ENCODE measurements around the gene IL1RAPL1. TPM values are rescaled to one million over a fixed set of nuclear protein-coding genes. Genes with fewer than 3 reads are reported as not detected.

IL1RAPL1 gene
- total and polyA plus RNA-seq, 2 donors (not counting 3 experiments of a cell fraction or from before 2014, with no cell fraction given): 0.79 to 1.3 TPM

GRCh38 chrX:28649541-28649940 lies 62.3 kb downstream of the IL1RAPL1 start:
- CTCF ChIA-PET: no interaction called here
- Histone ChIP-seq H3K4me3 (replicated peaks in 1 of 3; ENCODE audit: insufficient read depth in 1 of 3, low read depth in 1 of 3, low read length in 3 of 3) (no peak overlapping the region), H2AFZ (ENCODE audit: low read depth, low read length) (no peak overlapping the region), H4K20me1 (replicated peaks; ENCODE audit: control insufficient read depth, extremely low read depth, insufficient read depth, low read length) (no peaks in the 10 kb centered on the region), H3K27ac (ENCODE audit: insufficient read depth, low read depth, low read length) (no peak overlapping the region), H3K4me1 (ENCODE audit: control insufficient read depth, extremely low read depth, insufficient read depth, low read length) (no peaks in the 10 kb centered on the region), H3K9me1 (replicated peaks; ENCODE audit: control insufficient read depth, extremely low read depth, insufficient read depth, low read length) (no peaks in the 10 kb centered on the region), H3K9ac (replicated peaks; ENCODE audit: extremely low read depth, insufficient read depth, low read length) (no peak overlapping the region), H3K4me2 (ENCODE audit: insufficient read depth, low read length) (no peak overlapping the region), H3K9me3 (replicated peaks; ENCODE audit: control insufficient read depth, insufficient read depth, low read length) (no peaks in the 10 kb centered on the region), H3K36me3 (ENCODE audit: control insufficient read depth in 2 of 2, extremely low read depth in 1 of 2, insufficient read depth in 2 of 2, low read length in 2 of 2) (no peaks in the 10 kb centered on the region), H3K79me2 (ENCODE audit: control insufficient read depth, insufficient read depth, low read length) (no peaks in the 10 kb centered on the region), H3K27me3 (ENCODE audit: control insufficient read depth in 2 of 2, insufficient read depth in 2 of 2, low read length in 2 of 2) (no peaks in the 10 kb centered on the region)
- FAIRE-seq (no peak), DNase-seq (ENCODE audit: low read depth, low spot score) (no peak)
- TF ChIP-seq MYC (IDR thresholded peaks at IDR 0.05; ENCODE audit: low read depth, low read length): no peak
- no peak for TF ChIP-seq EZH2 (IDR thresholded peaks at IDR 0.05; ENCODE audit: borderline replicate concordance, low read depth, low read length, severe bottlenecking)
- TF ChIP-seq GATA2 (IDR thresholded peaks at IDR 0.05; ENCODE audit: insufficient read depth, insufficient read length, low read depth, low read length): no peak
- no peak for TF ChIP-seq POLR2A (IDR thresholded peaks at IDR 0.05; ENCODE audit: low read depth, low read length)
- TF ChIP-seq POLR2AphosphoS5 (IDR thresholded peaks at IDR 0.05; ENCODE audit: insufficient read depth, low read depth, low read length): no peak
- intact Hi-C loops (cut with micrococcal nuclease): no loop called here
- dilution Hi-C loops (cut with MboI; ENCODE audit: extremely low pct_ligation_motif_present, low sequenced_read_pairs): no loop called here
- no TSS peak for BruUV-seq (replicated peaks)
- POLR2A ChIA-PET: no interaction called here

GRCh38 chrX:28651186-28651585 lies 63.9 kb downstream of the IL1RAPL1 start:
- dilution Hi-C loops (cut with MboI; ENCODE audit: extremely low pct_ligation_motif_present, low sequenced_read_pairs) (no loop called here), intact Hi-C loops (cut with micrococcal nuclease) (no loop called here)
- FAIRE-seq (no peak), DNase-seq (ENCODE audit: low read depth, low spot score) (no peak)
- no peaks in the 10 kb centered on the region for H3K27me3 ChIP-seq (ENCODE audit: control insufficient read depth in 2 of 2, insufficient read depth in 2 of 2, low read length in 2 of 2)
- no peaks in the 10 kb centered on the region for H3K9me3 ChIP-seq (replicated peaks; ENCODE audit: control insufficient read depth, insufficient read depth, low read length)
- no TSS peak for BruUV-seq (replicated peaks)
- TF ChIP-seq MYC (IDR thresholded peaks at IDR 0.05; ENCODE audit: low read depth, low read length) (no peak), CTCF (IDR thresholded peaks at IDR 0.05; ENCODE audit: extremely low read depth in 1 of 2, insufficient read depth in 1 of 2, low read depth in 1 of 2, low read length in 2 of 2) (no peak), POLR2A (IDR thresholded peaks at IDR 0.05; ENCODE audit: low read depth, low read length) (no peak), JUN (IDR thresholded peaks at IDR 0.05; ENCODE audit: borderline replicate concordance, insufficient read depth, insufficient read length, low read depth) (no peak), FOS (IDR thresholded peaks at IDR 0.05; ENCODE audit: borderline replicate concordance, insufficient read depth, low read length) (no peak), GATA2 (IDR thresholded peaks at IDR 0.05; ENCODE audit: insufficient read depth, insufficient read length, low read depth, low read length) (no peak), POLR2AphosphoS5 (IDR thresholded peaks at IDR 0.05; ENCODE audit: insufficient read depth, low read depth, low read length) (no peak), EZH2 (IDR thresholded peaks at IDR 0.05; ENCODE audit: borderline replicate concordance, low read depth, low read length, severe bottlenecking) (no peak), MAX (IDR thresholded peaks at IDR 0.05; ENCODE audit: insufficient read depth, insufficient read length) (no peak)
- H3K79me2 ChIP-seq (ENCODE audit: control insufficient read depth, insufficient read depth, low read length): no peaks in the 10 kb centered on the region
- CTCF ChIA-PET: no interaction called here
- H3K9me1 ChIP-seq (replicated peaks; ENCODE audit: control insufficient read depth, extremely low read depth, insufficient read depth, low read length): no peaks in the 10 kb centered on the region
- no peak overlapping the region for H3K27ac ChIP-seq (ENCODE audit: insufficient read depth, low read depth, low read length)
- H3K4me3 ChIP-seq (replicated peaks in 1 of 3; ENCODE audit: insufficient read depth in 1 of 3, low read depth in 1 of 3, low read length in 3 of 3): no peak overlapping the region
- POLR2A ChIA-PET: no interaction called here
- no peaks in the 10 kb centered on the region for H3K36me3 ChIP-seq (ENCODE audit: control insufficient read depth in 2 of 2, extremely low read depth in 1 of 2, insufficient read depth in 2 of 2, low read length in 2 of 2)
- H3K4me2 ChIP-seq (ENCODE audit: insufficient read depth, low read length): no peak overlapping the region
- H2AFZ ChIP-seq (ENCODE audit: low read depth, low read length): no peak overlapping the region
- no peaks in the 10 kb centered on the region for H4K20me1 ChIP-seq (replicated peaks; ENCODE audit: control insufficient read depth, extremely low read depth, insufficient read depth, low read length)
- no peaks in the 10 kb centered on the region for H3K4me1 ChIP-seq (ENCODE audit: control insufficient read depth, extremely low read depth, insufficient read depth, low read length)
- H3K9ac ChIP-seq (replicated peaks; ENCODE audit: extremely low read depth, insufficient read depth, low read length): no peak overlapping the region

Data from endothelial cell of umbilical vein (primary cell).